Parathyroid adenoma (tissue), 2 donors: ENCODE measurements around the gene CAMTA1.
A peak's percentile ranks its signal among the peaks of the same experiment; 100 is the strongest.

Experiments
- H2AFZ ChIP-seq: fragments of 300-600 bp; sonication (generic); one replicate; pipeline ENCODE4 v1.7.0; 2017; ENCODE audit warnings: antibody characterized with exemption, mild to moderate bottlenecking
- H3K27ac ChIP-seq: fragments of 300-600 bp; sonication (generic); one replicate; pipeline ENCODE4 v1.7.0; 2017
- H3K27me3 ChIP-seq: fragments of 300-600 bp; sonication (generic); one replicate; pipeline ENCODE4 v1.7.0; 2017; ENCODE audit warnings: low read length; ENCODE audit not compliant: control insufficient read depth, insufficient read depth
- H3K36me3 ChIP-seq: fragments of 300-600 bp; sonication (generic); one replicate; pipeline ENCODE4 v1.7.0; 2017; ENCODE audit warnings: low read length; ENCODE audit not compliant: control insufficient read depth, insufficient read depth
- H3K4me1 ChIP-seq: fragments of 300-600 bp; sonication (generic); one replicate; pipeline ENCODE4 v1.7.0; 2017; ENCODE audit warnings: control low read depth
- H3K4me2 ChIP-seq: fragments of 300-600 bp; sonication (generic); one replicate; pipeline ENCODE4 v1.7.0; 2017; ENCODE audit warnings: low read length
- H3K4me3 ChIP-seq: fragments of 300-600 bp; sonication (generic); one replicate; pipeline ENCODE4 v1.7.0; 2017; ENCODE audit warnings: low read depth, low read length
- H3K79me2 ChIP-seq: fragments of 300-600 bp; sonication (generic); one replicate; pipeline ENCODE4 v1.7.0; 2017; ENCODE audit warnings: control low read depth
- H3K9ac ChIP-seq: fragments of 300-600 bp; sonication (generic); one replicate; pipeline ENCODE4 v1.7.0; 2017; ENCODE audit warnings: mild to moderate bottlenecking
- H3K9me3 ChIP-seq: fragments of 300-600 bp; sonication (generic); one replicate; pipeline ENCODE4 v1.7.0; 2017; ENCODE audit warnings: low read length; ENCODE audit not compliant: control insufficient read depth
- CTCF ChIP-seq: fragments of 300-600 bp; sonication (generic); IDR thresholded peaks from one replicate; pipeline ENCODE4 v1.7.0; 2017; ENCODE audit warnings: antibody characterized with exemption, mild to moderate bottlenecking
- donor health status: primary hyperparathyroidism.

Gene CAMTA1

GRCh38 chr1:7077970-7078369, 292.7 kb downstream of the CAMTA1 start:
- no peak for TF ChIP-seq CTCF
- Histone ChIP-seq H3K9me3 (no peaks in the 10 kb centered on the region), H3K79me2 (no peaks in the 10 kb centered on the region), H3K9ac (no peak overlapping the region), H3K27ac (no peak overlapping the region), H3K4me3 (no peak overlapping the region), H3K4me1 (no peaks in the 10 kb centered on the region), H3K4me2 (no peak overlapping the region), H2AFZ (no peak overlapping the region), H3K36me3 (no peaks in the 10 kb centered on the region), H3K27me3 (no peaks in the 10 kb centered on the region)

- Histone ChIP-seq H2AFZ (no peak overlapping the region), H3K79me2 (no peaks in the 10 kb centered on the region), H3K9me3 (no peaks in the 10 kb centered on the region), H3K27ac (no peak overlapping the region), H3K4me2 (no peak overlapping the region), H3K4me3 (no peak overlapping the region), H3K36me3 (no peaks in the 10 kb centered on the region), H3K27me3 (no peaks in the 10 kb centered on the region), H3K4me1 (no peaks in the 10 kb centered on the region), H3K9ac (no peak overlapping the region)
- TF ChIP-seq CTCF: no peak
Measured at GRCh38 chr1:7079637-7080036, 294.4 kb downstream of the CAMTA1 start.

GRCh38 chr1:7084232-7084894, 299.1 kb downstream of the CAMTA1 start:
- Histone ChIP-seq H3K4me2 (no peak overlapping the region), H3K27me3 (no peaks in the 10 kb centered on the region)

GRCh38 chr1:7085521-7085920, 300.3 kb downstream of the CAMTA1 start:
- H3K4me2 ChIP-seq: no peak overlapping the region

More at GRCh38 chr1:7084232-7084894, 299.1 kb downstream of the CAMTA1 start:
- Histone ChIP-seq H3K79me2 (no peaks in the 10 kb centered on the region), H3K4me3 (no peak overlapping the region), H3K36me3 (no peaks in the 10 kb centered on the region), H3K27ac (no peak overlapping the region), H3K4me1 (peaks cover 9% of the 10 kb centered on the region), H3K9me3 (no peaks in the 10 kb centered on the region), H2AFZ (no peak overlapping the region), H3K9ac (no peak overlapping the region)
- TF ChIP-seq CTCF: no peak

More at GRCh38 chr1:7085521-7085920, 300.3 kb downstream of the CAMTA1 start:
- Histone ChIP-seq H3K27me3 (no peaks in the 10 kb centered on the region), H3K9me3 (no peaks in the 10 kb centered on the region), H3K4me1 (peaks cover 9% of the 10 kb centered on the region), H3K36me3 (no peaks in the 10 kb centered on the region), H3K9ac (no peak overlapping the region), H3K27ac (no peak overlapping the region), H3K79me2 (no peaks in the 10 kb centered on the region), H2AFZ (peak overlapping the region; percentile 69), H3K4me3 (no peak overlapping the region)
- no peak for TF ChIP-seq CTCF
